K562 (cell line): Measurements from ENCODE around the gene CACNA1A. TPM values are rescaled to one million over a fixed set of nuclear protein-coding genes. Genes with fewer than 3 reads are reported as not detected.

Experiments used
- ATAC-seq: fragments of 200-7000 bp; cut with Tn5 transposase; 3 replicates; pipeline ENCODE4 v1.9.1; 2020; ENCODE audit warnings: moderate library complexity
- BruUV-seq: library from RNA; stranded (reverse); fragments of 400-500 nt; replicated peaks from 2 replicates; lab custom pipeline; 2021; lab: Mats Ljungman, UMichigan
- CTCF ChIA-PET: fragments of 300-600 bp; formaldehyde crosslinking; extraction: SDS; loops from one replicate; lab custom pipeline; 2021; ENCODE audit warnings: low intra/inter-chr PET ratio; lab: Yijun Ruan, JAX
- POLR2A ChIA-PET: fragments of 300-600, 350-650 bp; sonication (Branson Sonifier 250); formaldehyde crosslinking; extraction: SDS; loops from one replicate; lab custom pipeline; 2021; ENCODE audit warnings: antibody characterized with exemption, inconsistent platforms; lab: Yijun Ruan, JAX
- DNase-seq, 4 experiments: peaks; one replicate each; pipeline versions ENCODE4 v3.0.0 to v3.0.0-alpha.2; 2011 to 2018; ENCODE audit warnings: low spot score in 3 of 4, mixed read lengths in 3 of 4; ENCODE audit errors: extremely low read depth in 1 of 4
- FAIRE-seq: peaks from 2 replicates; lab custom pipeline; 2011; peaks lifted over from hg19 to GRCh38; lab: Jason Lieb, UNC
- H2AFZ ChIP-seq: 2 replicates; pipeline ENCODE4 v1.6.0; 2011; ENCODE audit warnings: low read depth, low read length, control low read depth, inconsistent platforms
- H3K27ac ChIP-seq: fragments of 200-600 bp; 3 replicates; pipeline ENCODE4 v1.8.0; 2011; ENCODE audit warnings: low read depth, mild to moderate bottlenecking, control low read depth, inconsistent platforms, low read length, moderate library complexity, mixed read lengths; ENCODE audit errors: extremely low read depth
- H3K27me3 ChIP-seq, 2 experiments: fragments of 300-600 bp in 1 of 2; 2 replicates in 1 of 2; 3 replicates in 1 of 2; pipeline versions ENCODE4 v1.6.0 to v1.8.0; 2011; ENCODE audit warnings: inconsistent platforms in 2 of 2, low read length in 2 of 2, mild to moderate bottlenecking in 1 of 2, mixed read lengths in 1 of 2, moderate library complexity in 1 of 2; ENCODE audit not compliant: control insufficient read depth in 2 of 2, insufficient read depth in 2 of 2
- H3K36me3 ChIP-seq: fragments of 300-600 bp; 3 replicates; pipeline ENCODE4 v1.8.0; 2011; ENCODE audit warnings: mild to moderate bottlenecking, low read length, inconsistent platforms; ENCODE audit not compliant: control insufficient read depth, insufficient read depth
- H3K4me1 ChIP-seq, 2 experiments: fragments of 200-600 bp in 1 of 2; replicated peaks in 1 of 2; 2 replicates in 1 of 2; 3 replicates in 1 of 2; pipeline versions ENCODE4 v1.5.1 to v1.8.0; 2011; ENCODE audit warnings: inconsistent platforms in 2 of 2, low read length in 2 of 2, mild to moderate bottlenecking in 1 of 2, mixed read lengths in 1 of 2, moderate library complexity in 1 of 2; ENCODE audit not compliant: control insufficient read depth in 2 of 2, insufficient read depth in 2 of 2
- H3K4me2 ChIP-seq: 2 replicates; pipeline ENCODE4 v1.6.1; 2011; ENCODE audit warnings: low read length, control low read depth, inconsistent platforms, mixed read lengths; ENCODE audit not compliant: insufficient read depth
- H3K4me3 ChIP-seq: fragments of 200-600 bp; sonication (generic), shearing (Covaris generic); 2 replicates; pipeline ENCODE4 v1.5.1; 2016; ENCODE audit warnings: control low read depth, inconsistent platforms
- H3K79me2 ChIP-seq: fragments of 200-600 bp; 3 replicates; pipeline ENCODE4 v1.8.0; 2011; ENCODE audit warnings: low read length, inconsistent platforms; ENCODE audit not compliant: control insufficient read depth, insufficient read depth
- H3K9ac ChIP-seq, 2 experiments: 2 replicates each; pipeline versions ENCODE4 v1.6.0 to v1.6.1; 2011; ENCODE audit warnings: low read depth in 2 of 2, low read length in 2 of 2, control low read depth in 1 of 2, inconsistent platforms in 1 of 2, mild to moderate bottlenecking in 1 of 2, mixed read lengths in 1 of 2; ENCODE audit not compliant: insufficient read depth in 1 of 2
- H3K9me1 ChIP-seq: one replicate; pipeline ENCODE4 v1.6.0; 2011; ENCODE audit warnings: inconsistent platforms, mild to moderate bottlenecking, low read length, moderate library complexity; ENCODE audit not compliant: control insufficient read depth, insufficient read depth
- H3K9me3 ChIP-seq: replicated peaks from 2 replicates; pipeline ENCODE4 v1.5.1; 2011; ENCODE audit warnings: low read depth, low read length, inconsistent platforms; ENCODE audit not compliant: control insufficient read depth, insufficient read depth
- H4K20me1 ChIP-seq: replicated peaks from 2 replicates; pipeline ENCODE4 v1.6.1; 2011; ENCODE audit warnings: low read length, inconsistent platforms, mixed read lengths; ENCODE audit not compliant: control insufficient read depth, insufficient read depth
- RBM25 ChIP-seq: fragments of 200-400 bp; formaldehyde crosslinking; IDR thresholded peaks from 2 replicates; pipeline ENCODE4 v1.6.1; 2018; ENCODE audit warnings: low read length, low read depth, moderate library complexity; ENCODE audit not compliant: severe bottlenecking
- ZNF592 ChIP-seq: fragments of 450-650 bp; IDR thresholded peaks from 2 replicates; pipeline ENCODE4 v1.6.1; 2017; ENCODE audit warnings: antibody characterized with exemption, mild to moderate bottlenecking
- WGBS: fragments of 100-300 bp; shearing (Covaris generic); methylation state at CpG from one replicate; pipeline ENCODE4 v1.1.6; 2016; ENCODE audit warnings: low coverage, mixed read lengths; ENCODE audit not compliant: insufficient coverage; ENCODE audit errors: missing lambda C conversion rate; 5-methylcytosine and 5-hydroxymethylcytosine counted together
- in situ Hi-C: fragments of 300-500 bp; cut with MboI; formaldehyde crosslinking; loops from 4 replicates; pipeline ENCODE4 v1.15.0; 2018; ENCODE audit warnings: inconsistent platforms, mixed read lengths
- intact Hi-C: fragments of 100-400 bp; cut with micrococcal nuclease; formaldehyde crosslinking; loops from 2 replicates; pipeline ENCODE4 v1.14.2; 2022
- polyA plus RNA-seq, 8 experiments: library from polyadenylated mRNA; depleted of rRNA in 4 of 8; stranded (reverse) in 5 of 8; unstranded in 3 of 8; fragments of >200 nt; fragmentation: Nextera tagmentation in 2 of 8; fragmentation: Illumina TruSeq in 1 of 8; extraction: Ambion mirVana in 2 of 8; extraction: Trizol in 1 of 8; gene quantifications; 2 replicates each; pipeline versions ENCODE4 v1.2.1 to v1.2.3, GENCODE V29; 2011 to 2014; ENCODE audit warnings: inconsistent platforms in 1 of 8, missing spikeins in 1 of 8
- total RNA-seq, 7 experiments: library from RNA; depleted of rRNA in 6 of 7; stranded (reverse); fragments of >200 nt in 6 of 7; fragmentation: Illumina TruSeq in 2 of 7; extraction: Trizol in 2 of 7; gene quantifications; 2 replicates each; pipeline versions ENCODE4 v1.2.1 to v1.2.3, GENCODE V29; 2011 to 2021; ENCODE audit warnings: low replicate concordance in 1 of 7

The CACNA1A gene
- total and polyA plus RNA-seq, 9 of the 15 experiments (the other 6 are each of a cell fraction or from before 2014, with no cell fraction given) = 0.03 to 0.20 (median 0.09) TPM; not detected in 1

- in situ Hi-C loops (no loop called here), intact Hi-C loops (no loop called here)
- CTCF ChIA-PET = no interaction called here
Measured at GRCh38 chr19:13294812-13295567, 211.3 kb downstream of the CACNA1A start.

More at GRCh38 chr19:13294812-13295567, 211.3 kb downstream of the CACNA1A start:
- Histone ChIP-seq H3K9ac (no peak overlapping the region), H2AFZ (no peak overlapping the region), H3K79me2 (no peaks in the 10 kb centered on the region), H3K9me1 (no peaks in the 10 kb centered on the region), H3K27ac (no peak overlapping the region), H3K36me3 (no peaks in the 10 kb centered on the region), H3K4me1 (peaks cover 0 to 9% of the 10 kb centered on the region in 2 experiments; a peak in 2 of 5 replicates), H3K9me3 (no peaks in the 10 kb centered on the region), H3K4me2 (no peak overlapping the region), H3K27me3 (peaks cover 15 to 38% of the 10 kb centered on the region in 2 experiments; a peak in 4 of 5 replicates), H4K20me1 (no peaks in the 10 kb centered on the region), H3K4me3 (no peak overlapping the region)
- 0% methylated on average over 5 of the region's 5 CpGs for WGBS
- TF ChIP-seq RBM25 (peak; percentile 63), ZNF592 (no peak)
- FAIRE-seq (no peak), ATAC-seq (no peak), DNase-seq (no peak)
- BruUV-seq = no TSS peak
- POLR2A ChIA-PET = interaction anchor here (0.5 to 0.6 kb wide), 2 partner anchors 14 to 199 kb away, joined by 3 read pairs; no protein-coding TSS in a partner anchor
